MCF 10A (cell line): ENCODE data around the gene LAMTOR4. TPM values are rescaled to one million over a fixed set of nuclear protein-coding genes. Genes with fewer than 3 reads are reported as not detected.

Source experiments
- BruUV-seq: library from RNA; stranded (reverse); fragments of 400-500 nt; replicated peaks from 2 replicates; lab custom pipeline; 2021; lab: Mats Ljungman, UMichigan
- CTCF ChIA-PET: fragments of 300-600 bp; sonication (Branson Sonifier 250); formaldehyde crosslinking; extraction: SDS; loops from one replicate; lab custom pipeline; 2021; ENCODE audit warnings: antibody characterized with exemption, inconsistent platforms; lab: Yijun Ruan, JAX
- POLR2A ChIA-PET: fragments of 300-600, 350-650 bp; sonication (Branson Sonifier 250); formaldehyde crosslinking; extraction: SDS; loops from one replicate; lab custom pipeline; 2020; ENCODE audit warnings: antibody characterized with exemption, inconsistent platforms; lab: Yijun Ruan, JAX
- DNase-seq: peaks from one replicate; pipeline ENCODE4 v3.0.0-alpha.2; 2018; ENCODE audit not compliant: unreplicated experiment
- H3K27ac Mint-ChIP-seq: one replicate; pipeline ENCODE4 v1.8.0; 2022; ENCODE audit warnings: mild to moderate bottlenecking, low read depth, mixed read lengths; ENCODE audit not compliant: unreplicated experiment
- H3K27me3 Mint-ChIP-seq: one replicate; pipeline ENCODE4 v1.8.0; 2022; ENCODE audit warnings: mixed read lengths; ENCODE audit not compliant: insufficient read depth, unreplicated experiment
- H3K36me3 Mint-ChIP-seq: one replicate; pipeline ENCODE4 v1.8.0; 2022; ENCODE audit warnings: mild to moderate bottlenecking, moderate library complexity, mixed read lengths; ENCODE audit not compliant: insufficient read depth, unreplicated experiment
- H3K4me1 Mint-ChIP-seq: one replicate; pipeline ENCODE4 v1.8.0; 2022; ENCODE audit warnings: mixed read lengths; ENCODE audit not compliant: insufficient read depth, unreplicated experiment
- H3K4me3 Mint-ChIP-seq: one replicate; pipeline ENCODE4 v1.8.0; 2022; ENCODE audit warnings: mild to moderate bottlenecking, moderate library complexity, mixed read lengths; ENCODE audit not compliant: unreplicated experiment
- H3K9me3 Mint-ChIP-seq: one replicate; pipeline ENCODE4 v1.8.0; 2022; ENCODE audit warnings: mixed read lengths; ENCODE audit not compliant: unreplicated experiment
- intact Hi-C: fragments of 100-400 bp; cut with micrococcal nuclease; formaldehyde crosslinking; loops from 2 replicates; pipeline ENCODE4 v1.14.1; 2022
- microRNA-seq: library from miRNA; unstranded; fragments of <30 nt; microRNA quantifications from one replicate; pipeline ENCODE4 v1.2.0, GENCODE V29; 2022
- total RNA-seq: library from RNA; stranded (reverse); gene quantifications from 2 replicates; pipeline ENCODE4 v1.2.3, GENCODE V29; 2022
- TF ChIP-seq, protein P1 (sequence below): fragments of 200-600 bp; IDR thresholded peaks from one replicate; pipeline ENCODE4 v1.8.0; 2022; ENCODE audit warnings: antibody characterized with exemption, mild to moderate bottlenecking; ENCODE audit not compliant: unreplicated experiment

Gene LAMTOR4
- total RNA-seq, 1 experiment from 2014 or later, result 76.6 TPM

GRCh38 chr7:100198266-100198665 is 49.5 kb downstream of the LAMTOR4 start:
- Mint-ChIP-seq H3K27me3 (peaks cover 56% of the 10 kb centered on the region), H3K4me1 (no peaks in the 10 kb centered on the region), H3K27ac (no peak overlapping the region), H3K9me3 (no peaks in the 10 kb centered on the region), H3K36me3 (no peaks in the 10 kb centered on the region), H3K4me3 (no peak overlapping the region)
- intact Hi-C loops, result no loop called here
- ChIA-PET POLR2A (no interaction called here), CTCF (interaction anchor here (0.6 to 0.9 kb wide), 2 partner anchors 20 to 89 kb away, joined by 3 to 4 read pairs; no protein-coding TSS in a partner anchor)
- TF ChIP-seq, protein P1, sequence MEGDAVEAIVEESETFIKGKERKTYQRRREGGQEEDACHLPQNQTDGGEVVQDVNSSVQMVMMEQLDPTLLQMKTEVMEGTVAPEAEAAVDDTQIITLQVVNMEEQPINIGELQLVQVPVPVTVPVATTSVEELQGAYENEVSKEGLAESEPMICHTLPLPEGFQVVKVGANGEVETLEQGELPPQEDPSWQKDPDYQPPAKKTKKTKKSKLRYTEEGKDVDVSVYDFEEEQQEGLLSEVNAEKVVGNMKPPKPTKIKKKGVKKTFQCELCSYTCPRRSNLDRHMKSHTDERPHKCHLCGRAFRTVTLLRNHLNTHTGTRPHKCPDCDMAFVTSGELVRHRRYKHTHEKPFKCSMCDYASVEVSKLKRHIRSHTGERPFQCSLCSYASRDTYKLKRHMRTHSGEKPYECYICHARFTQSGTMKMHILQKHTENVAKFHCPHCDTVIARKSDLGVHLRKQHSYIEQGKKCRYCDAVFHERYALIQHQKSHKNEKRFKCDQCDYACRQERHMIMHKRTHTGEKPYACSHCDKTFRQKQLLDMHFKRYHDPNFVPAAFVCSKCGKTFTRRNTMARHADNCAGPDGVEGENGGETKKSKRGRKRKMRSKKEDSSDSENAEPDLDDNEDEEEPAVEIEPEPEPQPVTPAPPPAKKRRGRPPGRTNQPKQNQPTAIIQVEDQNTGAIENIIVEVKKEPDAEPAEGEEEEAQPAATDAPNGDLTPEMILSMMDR, result no peak
- no TSS peak for BruUV-seq
- no peak for DNase-seq

DNA sequence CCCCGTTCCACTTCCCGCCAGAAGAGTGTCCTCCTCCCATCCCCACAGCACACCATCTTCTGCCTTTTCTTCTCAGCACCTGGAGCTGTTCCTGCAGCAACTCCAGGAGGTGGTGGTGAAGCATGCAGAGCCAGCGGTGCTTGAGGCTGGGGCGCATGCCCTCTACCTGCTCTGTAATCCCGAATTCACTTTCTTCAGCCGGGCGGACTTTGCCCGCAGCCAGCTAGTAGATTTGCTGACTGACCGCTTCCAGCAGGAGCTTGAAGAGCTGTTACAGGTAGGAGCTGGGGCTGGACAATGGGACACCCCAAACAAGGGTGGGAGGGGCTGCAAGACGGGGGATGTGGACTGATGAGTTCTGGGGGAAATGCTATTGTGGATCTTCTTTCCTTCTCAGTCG is 52.0 kb downstream of the LAMTOR4 start:
- Mint-ChIP-seq H3K36me3 (no peaks in the 10 kb centered on the region), H3K27ac (no peak overlapping the region), H3K4me3 (no peak overlapping the region), H3K9me3 (no peaks in the 10 kb centered on the region), H3K27me3 (peaks cover 66% of the 10 kb centered on the region), H3K4me1 (no peaks in the 10 kb centered on the region)
- DNase-seq, result no peak
- TF ChIP-seq, protein P1, result no peak
- CTCF ChIA-PET, result interaction anchor here (0.6 to 1.1 kb wide), 2 partner anchors 69 to 1406 kb away, joined by 3 to 5 read pairs; no protein-coding TSS in a partner anchor
- intact Hi-C loops, result no loop called here
- POLR2A ChIA-PET, result no interaction called here
- BruUV-seq, result no TSS peak

Small RNAs within 50 kb of the gene (microRNA-seq; reads per million reads assigned to microRNA genes)
- not detected for gene MIR4658

Other genes with a start within 250 kb of the LAMTOR4 start
- gene TRIM4, start 229.4 kb upstream of the LAMTOR4 start, total RNA-seq, result 28.1 and 28.2 TPM in 2 replicates
- not detected in 2 replicates for gene GJC3, start 219.3 kb upstream of the LAMTOR4 start, total RNA-seq
- gene AZGP1, start 172.9 kb upstream of the LAMTOR4 start, total RNA-seq, result 0.58 and 0.59 TPM in 2 replicates
- 80.2 and 86.2 TPM in 2 replicates for gene ZKSCAN1, start 133.3 kb upstream of the LAMTOR4 start, total RNA-seq
- gene ZSCAN21, start 99.1 kb upstream of the LAMTOR4 start, total RNA-seq, result 13.8 and 14.7 TPM in 2 replicates
- 23.7 and 24.8 TPM in 2 replicates for gene ZNF3, start 67.2 kb upstream of the LAMTOR4 start, total RNA-seq
- gene COPS6, start 59.9 kb upstream of the LAMTOR4 start, total RNA-seq, result 85.2 and 103 TPM in 2 replicates
- 38.5 and 67.8 TPM in 2 replicates for gene MCM7, start 47.5 kb upstream of the LAMTOR4 start, total RNA-seq
- 13.5 and 13.6 TPM in 2 replicates for gene AP4M1, start 47.3 kb upstream of the LAMTOR4 start, total RNA-seq
- gene TAF6, start 29.6 kb upstream of the LAMTOR4 start, total RNA-seq, result 47.2 and 58.9 TPM in 2 replicates
- 2.9 and 3.0 TPM in 2 replicates for gene CNPY4, start 29.3 kb upstream of the LAMTOR4 start, total RNA-seq
- 2.5 and 3.2 TPM in 2 replicates for gene MBLAC1, start 22.0 kb upstream of the LAMTOR4 start, total RNA-seq
- 18.0 and 21.7 TPM in 2 replicates for gene TRAPPC14, start 9.8 kb downstream of the LAMTOR4 start, total RNA-seq
- 0.17 and 0.26 TPM in 2 replicates for gene GAL3ST4, start 19.7 kb downstream of the LAMTOR4 start, total RNA-seq
- 0.65 and 1.0 TPM in 2 replicates for gene GPC2, start 28.5 kb downstream of the LAMTOR4 start, total RNA-seq
- gene STAG3, start 29.0 kb downstream of the LAMTOR4 start, total RNA-seq, result 1.1 and 1.5 TPM in 2 replicates
- gene PVRIG, start 71.0 kb downstream of the LAMTOR4 start, total RNA-seq, result 0.74 TPM in 1 of 2 replicates, not detected in the other
- not detected in 2 replicates for gene SPDYE3, start 158.8 kb downstream of the LAMTOR4 start, total RNA-seq
- 39.8 and 56.2 TPM in 2 replicates for gene PILRB, start 209.2 kb downstream of the LAMTOR4 start, total RNA-seq
- 0.65 and 1.6 TPM in 2 replicates for gene PILRA, start 224.6 kb downstream of the LAMTOR4 start, total RNA-seq